Kidney epithelial cell (primary cell): Measurements from ENCODE around the gene PSMB2. TPM values are rescaled to one million over a fixed set of nuclear protein-coding genes. Genes with fewer than 3 reads are reported as not detected.

Source experiments
- DNase-seq: peaks from one replicate; pipeline ENCODE4 v3.0.0-alpha.2; 2010; ENCODE audit warnings: low read depth
- H3K27me3 ChIP-seq: 2 replicates; pipeline ENCODE4 v1.6.0; 2011; ENCODE audit warnings: low read length; ENCODE audit not compliant: control insufficient read depth, insufficient read depth
- H3K36me3 ChIP-seq: 2 replicates; pipeline ENCODE4 v1.5.1; 2011; ENCODE audit warnings: low read length; ENCODE audit not compliant: control insufficient read depth, insufficient read depth
- H3K4me3 ChIP-seq: 2 replicates; pipeline ENCODE4 v1.5.1; 2011; ENCODE audit warnings: low read depth, mild to moderate bottlenecking, control low read depth, low read length
- total RNA-seq: library from RNA; depleted of rRNA; stranded (reverse); fragments of >200 nt; gene quantifications from 2 replicates; pipeline ENCODE4 v1.2.3, GENCODE V29; 2015
- TF ChIP-seq, protein P1 (sequence below): IDR thresholded peaks from 2 replicates; pipeline ENCODE4 v1.5.1; 2011; ENCODE audit warnings: mild to moderate bottlenecking, moderate library complexity, low read length, control low read depth, inconsistent platforms; ENCODE audit not compliant: insufficient read depth, poor library complexity, severe bottlenecking

The PSMB2 gene
- total RNA-seq, 1 donor from 2014 or later: 75.4 TPM

DNA sequence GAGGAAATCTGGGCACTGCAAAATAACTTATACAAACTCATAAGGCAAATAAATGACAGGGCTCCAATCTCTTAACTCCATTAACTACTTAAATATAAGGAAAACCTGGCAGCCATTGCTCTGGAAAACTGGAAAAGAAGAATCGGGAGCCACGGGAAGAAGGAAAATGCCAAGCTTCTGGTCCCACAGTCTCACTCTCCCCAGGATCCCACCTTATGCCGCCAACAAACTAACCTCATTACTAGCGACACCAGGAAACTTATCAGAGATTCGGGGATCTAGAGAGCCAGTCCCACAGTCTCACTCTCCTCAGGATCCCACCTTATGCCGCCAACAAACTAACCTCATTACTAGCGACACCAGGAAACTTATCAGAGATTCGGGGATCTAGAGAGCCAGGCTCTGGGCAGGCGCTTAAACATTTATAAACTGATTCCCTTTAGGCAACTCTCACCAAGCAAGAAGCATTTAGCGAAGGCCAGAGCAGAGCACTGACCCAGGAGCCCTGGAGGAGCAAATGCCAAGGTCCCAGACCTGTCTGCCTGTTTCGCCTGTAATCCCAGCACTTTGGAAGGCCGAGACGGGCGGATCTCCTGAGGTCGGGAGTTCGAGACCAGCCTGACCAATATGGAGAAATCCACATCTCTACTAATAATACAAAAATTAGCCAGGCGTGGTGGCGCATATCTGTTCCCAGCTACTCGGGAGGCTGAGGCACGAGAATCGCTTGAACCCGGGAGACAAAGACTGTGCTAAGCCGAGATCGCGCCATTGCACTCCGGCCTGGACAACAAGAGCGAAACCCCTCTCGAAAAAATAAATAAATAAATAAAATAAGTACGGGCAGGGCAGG lies 720 bp downstream of the PSMB2 start:
- TF ChIP-seq, protein P1, sequence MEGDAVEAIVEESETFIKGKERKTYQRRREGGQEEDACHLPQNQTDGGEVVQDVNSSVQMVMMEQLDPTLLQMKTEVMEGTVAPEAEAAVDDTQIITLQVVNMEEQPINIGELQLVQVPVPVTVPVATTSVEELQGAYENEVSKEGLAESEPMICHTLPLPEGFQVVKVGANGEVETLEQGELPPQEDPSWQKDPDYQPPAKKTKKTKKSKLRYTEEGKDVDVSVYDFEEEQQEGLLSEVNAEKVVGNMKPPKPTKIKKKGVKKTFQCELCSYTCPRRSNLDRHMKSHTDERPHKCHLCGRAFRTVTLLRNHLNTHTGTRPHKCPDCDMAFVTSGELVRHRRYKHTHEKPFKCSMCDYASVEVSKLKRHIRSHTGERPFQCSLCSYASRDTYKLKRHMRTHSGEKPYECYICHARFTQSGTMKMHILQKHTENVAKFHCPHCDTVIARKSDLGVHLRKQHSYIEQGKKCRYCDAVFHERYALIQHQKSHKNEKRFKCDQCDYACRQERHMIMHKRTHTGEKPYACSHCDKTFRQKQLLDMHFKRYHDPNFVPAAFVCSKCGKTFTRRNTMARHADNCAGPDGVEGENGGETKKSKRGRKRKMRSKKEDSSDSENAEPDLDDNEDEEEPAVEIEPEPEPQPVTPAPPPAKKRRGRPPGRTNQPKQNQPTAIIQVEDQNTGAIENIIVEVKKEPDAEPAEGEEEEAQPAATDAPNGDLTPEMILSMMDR: no peak
- peak overlapping the region; percentile 94 for H3K4me3 ChIP-seq
- H3K36me3 ChIP-seq: no peaks in the 10 kb centered on the region
- peaks cover 6% of the 10 kb centered on the region for H3K27me3 ChIP-seq
- DNase-seq: no peak

DNA sequence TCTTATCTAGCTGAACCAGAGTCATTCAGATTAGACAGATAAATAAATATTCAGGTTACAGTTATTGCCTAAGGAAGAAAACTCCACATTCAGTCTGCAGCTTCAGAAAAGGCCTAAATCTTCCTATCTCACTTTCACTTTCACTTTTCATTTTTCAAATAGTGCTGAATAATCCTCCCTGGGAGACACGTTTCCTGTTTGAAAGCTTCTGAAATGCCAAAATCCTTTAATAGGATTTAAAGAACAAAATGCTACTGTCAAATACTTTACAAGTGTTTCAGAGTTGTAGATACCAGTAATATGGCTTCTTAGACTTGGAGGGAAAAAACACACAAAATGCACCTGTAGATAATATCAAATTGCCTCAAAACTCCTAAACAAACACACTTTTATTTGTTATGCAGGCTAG lies 3.9 kb downstream of the PSMB2 start:
- H3K27me3 ChIP-seq: no peaks in the 10 kb centered on the region
- TF ChIP-seq, protein P1: no peak
- H3K36me3 ChIP-seq: peaks cover 1% of the 10 kb centered on the region
- peak overlapping the region; percentile 8 for H3K4me3 ChIP-seq
- peak; percentile 18 for DNase-seq

DNA sequence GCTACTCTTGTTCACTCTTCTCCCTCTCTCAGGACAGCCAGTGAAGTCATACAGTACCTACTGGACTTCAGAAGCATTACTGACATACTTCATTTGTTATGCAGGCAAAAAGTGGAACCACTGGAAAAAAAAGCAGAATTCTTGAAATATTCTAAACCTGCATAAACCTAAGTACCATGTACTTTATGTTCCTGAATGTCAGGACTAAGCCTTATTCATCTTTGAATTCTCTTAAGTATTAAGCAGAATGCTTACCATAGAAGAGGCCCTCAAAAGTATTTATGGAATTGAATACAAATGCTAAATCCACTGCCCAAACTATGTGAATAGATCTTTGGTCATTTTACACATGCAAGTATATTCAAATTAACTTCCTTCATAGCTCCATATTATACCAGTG lies 7.8 kb downstream of the PSMB2 start:
- TF ChIP-seq, protein P1: no peak
- no peak for DNase-seq
- Histone ChIP-seq H3K36me3 (peaks cover 1% of the 10 kb centered on the region), H3K4me3 (no peak overlapping the region), H3K27me3 (no peaks in the 10 kb centered on the region)

DNA sequence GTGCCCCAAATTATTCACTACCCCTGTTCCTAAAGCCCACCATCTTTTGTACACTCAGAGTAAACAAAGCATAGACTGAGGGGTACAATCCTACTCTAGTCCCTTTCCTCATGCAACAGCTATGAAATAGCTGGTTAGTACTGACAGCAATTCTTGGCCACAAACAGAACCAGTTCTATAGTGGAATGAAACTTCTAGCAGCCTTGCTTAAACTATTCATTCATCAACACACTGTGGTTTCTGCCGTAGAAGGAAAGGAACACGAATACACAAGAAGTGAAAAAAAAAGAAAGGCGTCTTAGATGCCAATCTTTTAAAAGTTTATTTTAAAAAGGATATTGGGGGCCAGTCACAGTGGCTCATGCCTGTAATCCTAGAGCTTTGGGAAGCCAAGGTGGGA lies 9.9 kb downstream of the PSMB2 start:
- TF ChIP-seq, protein P1: no peak
- DNase-seq: no peak
- H3K4me3 ChIP-seq: no peak overlapping the region
- H3K27me3 ChIP-seq: no peaks in the 10 kb centered on the region
- H3K36me3 ChIP-seq: peaks cover 1% of the 10 kb centered on the region

DNA sequence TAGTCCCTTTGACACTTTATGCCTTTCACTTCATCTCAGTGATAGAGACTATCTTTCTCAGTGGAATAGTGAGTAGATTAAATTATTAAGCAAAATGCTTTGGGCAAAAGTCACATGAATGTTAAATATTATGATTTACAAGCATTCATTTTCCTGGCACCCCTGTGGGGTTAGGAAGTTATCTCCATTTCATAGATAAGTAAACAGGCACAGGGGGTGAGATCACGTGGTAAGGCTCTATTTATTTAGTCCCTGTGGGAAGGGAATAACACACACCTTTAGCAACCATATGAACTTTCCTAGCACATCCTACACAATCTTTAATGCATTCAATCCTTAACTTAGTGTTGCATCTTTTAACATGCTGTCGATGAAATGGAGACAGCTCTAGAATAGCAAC lies 12.3 kb downstream of the PSMB2 start:
- TF ChIP-seq, protein P1: no peak
- Histone ChIP-seq H3K4me3 (no peak overlapping the region), H3K36me3 (peaks cover 1% of the 10 kb centered on the region), H3K27me3 (no peaks in the 10 kb centered on the region)
- no peak for DNase-seq

DNA sequence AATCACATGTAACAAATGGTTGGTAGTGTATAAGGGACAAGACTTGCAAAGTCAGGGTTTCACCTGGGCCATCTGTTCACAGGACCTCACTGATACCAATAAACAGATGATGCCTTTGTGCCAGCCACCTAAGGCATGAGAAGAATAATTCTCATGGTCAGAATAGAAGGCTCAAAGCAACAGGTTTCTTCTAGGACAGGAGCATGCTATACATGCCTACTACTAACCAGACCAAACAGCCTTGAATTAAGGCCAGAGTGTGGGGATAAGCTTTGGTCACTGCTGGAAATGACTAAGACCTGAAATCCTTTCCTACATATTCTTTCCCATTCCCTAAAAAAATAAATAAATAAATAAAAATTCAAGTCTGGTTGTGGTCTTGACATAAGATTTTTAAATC lies 17.5 kb downstream of the PSMB2 start:
- H3K36me3 ChIP-seq: no peaks in the 10 kb centered on the region

More for the DNA sequence above, 17.5 kb downstream of the PSMB2 start:
- H3K4me3 ChIP-seq: no peak overlapping the region
- H3K27me3 ChIP-seq: no peaks in the 10 kb centered on the region
- TF ChIP-seq, protein P1: no peak
- no peak for DNase-seq
